HG02623 (cell line): ENCODE results near the gene SCTR.
A peak's percentile ranks its signal among the peaks of the same experiment; 100 is the strongest.

Experiments
- ATAC-seq: cut with Tn5 transposase; IDR thresholded peaks from one replicate; pipeline ENCODE4 v1.9.1; 2021; ENCODE audit warnings: moderate library complexity; ENCODE audit not compliant: unreplicated experiment

The SCTR gene

DNA sequence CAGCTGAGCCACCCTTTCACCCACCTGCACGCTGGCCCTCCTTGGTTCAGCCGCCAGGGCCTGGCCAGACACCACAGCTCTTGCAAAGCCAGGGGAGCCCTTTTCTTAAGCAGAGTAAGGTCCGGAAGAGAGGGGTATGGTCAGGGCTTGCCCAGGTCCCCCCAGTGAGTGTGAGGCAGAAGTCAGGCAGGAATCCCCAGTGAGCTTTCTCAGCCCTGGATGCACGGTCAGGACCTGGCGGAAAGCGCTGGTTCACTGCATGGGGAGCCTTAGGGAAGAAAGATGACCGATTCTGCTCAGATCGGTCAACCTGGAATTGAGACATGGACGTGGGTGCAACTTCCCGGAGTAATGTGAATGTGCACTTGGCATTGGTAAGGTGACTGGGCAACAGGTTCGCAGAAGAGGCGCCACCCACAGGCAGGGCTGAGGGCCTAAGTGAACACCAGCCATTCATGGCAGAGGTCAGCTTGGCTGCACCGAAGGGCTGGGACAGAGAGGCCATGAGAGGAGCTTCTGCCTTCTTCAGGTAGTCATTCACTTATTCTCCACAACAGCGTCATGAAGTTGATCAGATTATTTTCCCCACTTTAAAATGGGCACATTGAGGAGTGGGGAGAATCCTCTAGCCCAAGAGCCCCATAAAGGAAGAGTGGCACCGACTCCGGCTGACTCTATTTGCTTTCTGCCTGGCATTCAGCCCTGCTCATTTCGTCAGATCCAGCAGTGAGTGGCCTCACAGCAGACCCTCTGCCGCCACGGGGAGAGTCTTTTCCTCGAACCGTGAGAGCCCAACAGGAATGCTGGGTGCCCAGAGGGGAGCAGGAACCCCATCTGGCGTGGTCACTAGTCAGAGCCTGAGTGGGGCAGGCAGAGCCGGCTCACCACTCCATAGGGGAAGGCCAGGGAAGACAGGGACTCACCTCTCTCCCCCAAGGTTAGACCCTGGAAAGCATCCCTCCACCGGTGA, 35.8 kb downstream of the SCTR start:
- ATAC-seq: no peak

DNA sequence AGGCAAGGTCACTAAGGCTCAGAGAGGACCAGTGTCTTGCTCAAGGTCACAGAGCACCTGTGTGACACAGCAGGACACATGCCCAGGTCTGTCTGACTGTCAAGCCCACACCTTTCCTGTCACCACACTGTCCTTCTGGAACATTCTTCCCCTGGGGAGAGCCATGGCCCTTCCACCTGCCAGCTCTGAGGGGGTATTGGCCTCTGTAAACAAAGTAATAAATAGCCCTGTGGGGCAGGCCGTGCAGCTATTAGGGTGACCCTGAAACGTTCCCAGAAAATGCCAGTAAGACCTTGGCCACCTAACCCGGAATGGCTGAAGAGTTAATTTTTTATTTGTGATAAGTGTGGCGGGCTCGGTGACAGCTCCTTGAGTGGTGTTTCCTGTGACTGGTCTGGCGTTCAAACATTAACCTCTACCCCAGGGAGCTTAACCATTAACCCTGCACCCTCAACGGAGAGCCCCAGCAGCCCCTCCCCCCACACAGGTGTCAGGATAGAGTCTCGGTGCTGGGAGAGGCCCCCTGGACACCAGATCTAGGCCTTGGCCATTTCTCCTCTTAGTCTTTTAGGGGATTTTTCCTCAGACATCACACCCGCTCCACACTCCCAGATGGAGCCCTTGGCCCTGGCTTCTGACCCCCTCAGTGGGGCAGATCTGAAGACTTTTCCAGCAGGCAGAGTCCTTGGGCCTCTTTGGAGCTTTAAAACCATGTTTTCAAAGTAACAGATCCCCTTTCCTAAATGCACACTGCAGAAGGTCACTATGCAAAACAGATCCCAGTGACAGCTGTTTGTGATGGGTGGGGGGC, 36.6 kb downstream of the SCTR start:
- peak; percentile 81 for ATAC-seq

DNA sequence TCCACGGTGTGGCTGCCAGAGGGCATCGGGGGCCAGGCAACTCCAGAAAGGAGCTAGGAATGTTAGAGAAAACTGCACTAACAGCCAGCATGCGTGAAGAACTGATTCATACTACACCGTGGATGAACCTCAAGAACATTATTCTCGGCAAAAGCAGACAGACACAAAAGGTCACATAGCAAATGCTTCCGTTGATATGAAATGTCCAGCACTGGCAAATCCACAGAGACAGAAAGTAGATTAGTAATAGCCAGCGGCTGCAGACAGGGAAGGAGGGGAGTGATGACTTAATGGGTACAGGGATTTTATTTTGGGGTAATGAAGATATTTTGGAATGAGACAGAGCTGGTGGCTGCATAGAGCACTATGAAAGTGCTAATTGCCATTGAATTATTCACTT, 37.4 kb downstream of the SCTR start:
- no peak for ATAC-seq

DNA sequence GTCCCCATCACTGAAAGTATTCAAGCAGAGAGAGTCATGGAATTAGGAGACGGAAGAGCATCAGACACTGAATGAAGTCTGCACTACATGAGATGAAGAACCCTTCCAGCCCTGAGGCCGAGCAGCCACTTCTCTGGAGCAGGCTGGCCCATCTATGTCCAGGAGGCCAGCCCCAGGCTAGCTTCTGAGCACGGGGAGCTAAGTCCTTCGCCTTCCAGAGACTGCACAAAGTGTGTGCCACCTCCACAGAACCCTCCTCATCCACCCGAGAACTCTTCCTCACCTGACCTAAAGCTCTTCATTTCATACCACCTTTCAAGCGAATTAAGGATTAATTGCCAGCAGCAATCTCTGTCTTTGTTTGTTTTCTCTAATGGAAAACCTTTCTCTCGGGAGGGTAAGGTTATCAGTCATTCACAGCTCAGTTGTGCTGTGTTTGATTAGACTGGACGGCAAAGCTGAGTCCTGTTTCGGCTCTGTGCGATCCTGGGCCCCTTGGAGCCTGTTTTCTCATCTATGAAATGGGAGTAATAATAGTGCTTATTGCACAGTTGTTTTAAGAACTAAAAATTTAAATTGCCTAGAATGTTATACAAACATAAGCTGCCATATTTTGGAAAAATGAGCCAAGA, 38.0 kb downstream of the SCTR start:
- ATAC-seq: no peak

DNA sequence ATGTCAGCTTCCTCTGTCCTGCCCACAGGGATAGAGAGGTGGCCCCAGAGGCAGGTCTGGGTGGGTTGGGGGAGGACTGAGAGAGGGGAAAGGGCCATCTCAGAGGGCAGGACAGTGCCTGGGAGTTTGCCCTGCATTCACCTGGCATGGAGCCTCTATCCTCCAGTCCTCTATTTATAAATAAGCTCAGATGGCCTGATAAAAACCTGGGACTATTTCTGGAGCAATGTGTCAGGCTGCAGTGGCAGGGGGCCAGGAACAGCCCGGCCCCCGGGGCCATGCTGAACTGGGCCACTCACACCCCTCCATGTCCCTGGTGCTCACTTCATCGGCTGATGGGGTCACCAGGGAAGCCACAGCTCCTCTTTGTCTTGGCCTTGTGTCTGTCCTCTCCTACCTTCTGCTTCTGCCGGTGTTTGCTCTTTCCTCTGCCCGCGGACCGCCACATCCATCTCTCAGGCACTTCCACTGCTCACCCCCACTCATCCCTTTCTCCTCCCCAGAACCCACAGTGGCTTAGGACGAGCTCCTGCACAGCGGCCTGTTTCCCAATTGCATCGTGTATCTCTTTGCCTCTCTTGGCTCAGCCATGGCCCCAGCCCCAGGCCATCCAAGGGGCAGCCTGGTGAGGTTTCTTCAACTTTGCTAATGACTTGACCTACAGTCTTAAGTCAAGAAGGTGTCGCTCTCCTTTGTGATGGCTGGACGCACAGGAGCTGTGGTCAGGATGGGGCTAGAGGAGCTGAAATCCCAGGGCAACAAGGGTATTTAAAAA, 38.8 kb downstream of the SCTR start:
- no peak for ATAC-seq

DNA sequence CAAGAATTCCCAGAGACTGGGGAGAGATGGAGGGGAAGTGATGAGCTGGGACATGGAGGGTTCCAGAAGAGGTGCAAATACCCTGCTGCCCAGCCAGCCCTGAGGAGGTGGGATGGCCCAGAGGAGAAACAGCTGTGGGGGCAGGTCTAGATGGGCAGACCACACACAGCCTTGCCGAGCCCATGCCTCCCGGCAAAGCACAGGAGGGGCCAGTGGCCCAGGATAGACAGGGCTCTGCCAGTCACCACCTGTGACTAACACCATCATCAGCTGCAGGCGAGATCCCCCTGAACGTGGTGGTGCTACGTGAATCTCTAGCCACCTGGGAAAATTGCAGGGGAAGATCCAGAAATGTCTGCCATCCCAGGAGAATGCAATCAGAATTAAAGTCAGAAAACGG, 39.4 kb downstream of the SCTR start:
- ATAC-seq: no peak

DNA sequence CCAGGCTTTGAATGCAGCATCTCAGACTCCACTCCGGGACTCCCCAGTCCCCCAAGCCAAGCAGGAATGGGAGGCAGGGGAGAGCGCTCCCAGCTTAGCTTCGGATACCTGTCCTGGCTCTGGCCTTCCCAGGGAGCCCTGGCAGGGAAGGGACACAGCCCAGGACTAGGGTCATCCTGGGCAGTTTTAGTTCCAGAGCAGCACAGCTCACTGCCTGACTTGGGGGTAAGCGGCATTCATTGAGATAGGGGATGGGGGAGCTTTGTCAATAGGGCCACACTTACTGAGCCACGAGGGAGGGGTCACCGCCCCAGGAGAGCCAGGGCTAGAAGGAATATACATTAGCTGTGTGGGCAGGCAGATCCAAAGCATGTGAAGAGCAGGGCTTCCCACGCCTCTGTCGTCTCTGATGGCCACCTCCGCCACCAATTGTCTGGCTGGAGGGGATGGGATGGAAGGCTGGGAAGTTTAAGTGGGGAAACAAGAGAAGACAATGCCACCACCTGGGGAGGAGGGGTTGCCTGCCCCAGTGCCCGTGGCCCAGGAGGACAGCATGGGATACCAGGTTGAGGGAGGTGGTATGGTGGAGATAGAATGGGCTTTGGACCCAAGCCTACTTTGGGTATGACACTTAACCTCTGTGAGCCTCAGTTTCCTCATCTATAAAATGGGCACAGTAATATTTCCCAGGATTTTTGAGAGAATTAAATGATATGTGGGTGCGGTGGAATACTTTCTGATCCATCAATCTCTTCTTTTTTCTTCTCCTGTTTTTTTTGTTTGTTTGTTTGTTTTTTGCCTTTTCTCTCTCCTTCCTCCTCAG, 40.2 kb downstream of the SCTR start:
- ATAC-seq: no peak

DNA sequence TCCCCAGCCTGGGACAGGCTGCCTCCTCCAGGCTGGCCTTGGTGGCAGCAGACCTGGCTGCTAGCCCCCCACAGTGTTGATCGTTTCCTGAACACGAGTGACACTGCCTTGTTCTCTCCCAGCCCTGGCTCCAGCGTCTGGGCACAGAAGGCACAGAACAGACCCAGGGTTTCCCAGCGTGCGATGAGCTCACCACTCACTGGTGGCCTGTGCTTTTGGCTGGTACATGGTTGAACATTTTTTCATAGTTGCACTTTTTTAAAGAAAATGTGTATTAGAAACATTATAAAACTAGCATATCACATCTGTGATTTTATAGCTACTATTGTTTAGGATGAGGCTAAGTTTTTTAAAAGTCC, 40.9 kb downstream of the SCTR start:
- no peak for ATAC-seq

DNA sequence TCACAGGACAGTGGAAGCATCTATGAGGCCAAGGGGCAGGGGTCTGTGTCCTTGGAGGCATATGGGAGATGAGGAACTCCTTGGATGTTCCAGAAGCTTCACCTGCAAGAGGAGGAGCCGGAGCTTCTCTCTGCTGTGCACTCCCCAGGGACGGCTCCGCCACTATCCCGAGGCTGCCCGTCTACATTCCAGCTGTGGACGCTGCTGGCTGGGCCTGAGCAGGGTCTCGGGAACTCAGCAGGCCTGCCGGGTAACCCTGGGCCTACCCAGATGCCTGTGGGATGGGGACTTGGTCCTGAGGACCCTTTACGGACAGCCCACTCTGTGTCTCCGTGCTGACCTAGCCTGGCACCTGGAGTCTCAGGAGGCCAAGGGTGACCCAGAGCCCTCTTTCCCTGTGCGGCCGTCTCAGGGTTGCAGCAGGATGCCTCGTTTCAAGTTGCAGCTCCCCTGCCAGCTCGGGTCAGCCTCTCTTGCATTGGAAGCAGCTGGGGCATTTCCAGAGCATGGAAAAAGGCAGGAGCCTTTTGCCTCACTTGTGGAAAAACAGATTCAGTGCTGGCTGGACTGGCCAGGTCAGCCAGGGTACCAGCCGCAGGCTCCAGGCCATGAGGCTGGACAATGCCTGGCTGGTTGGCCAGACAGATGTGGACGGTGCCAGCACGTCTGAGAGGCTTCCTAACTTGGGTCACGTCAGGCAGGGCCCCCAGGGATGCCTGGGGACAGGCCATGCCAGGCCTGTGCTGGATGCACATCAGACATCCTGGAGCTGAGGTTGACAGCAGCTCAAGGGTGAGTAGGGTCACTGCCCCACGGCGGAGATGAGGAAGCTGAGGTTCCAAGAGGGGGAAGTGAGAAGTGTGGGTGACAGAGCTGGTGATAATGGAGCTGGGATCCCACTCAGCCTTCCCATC, 41.5 kb downstream of the SCTR start:
- ATAC-seq: no peak

DNA sequence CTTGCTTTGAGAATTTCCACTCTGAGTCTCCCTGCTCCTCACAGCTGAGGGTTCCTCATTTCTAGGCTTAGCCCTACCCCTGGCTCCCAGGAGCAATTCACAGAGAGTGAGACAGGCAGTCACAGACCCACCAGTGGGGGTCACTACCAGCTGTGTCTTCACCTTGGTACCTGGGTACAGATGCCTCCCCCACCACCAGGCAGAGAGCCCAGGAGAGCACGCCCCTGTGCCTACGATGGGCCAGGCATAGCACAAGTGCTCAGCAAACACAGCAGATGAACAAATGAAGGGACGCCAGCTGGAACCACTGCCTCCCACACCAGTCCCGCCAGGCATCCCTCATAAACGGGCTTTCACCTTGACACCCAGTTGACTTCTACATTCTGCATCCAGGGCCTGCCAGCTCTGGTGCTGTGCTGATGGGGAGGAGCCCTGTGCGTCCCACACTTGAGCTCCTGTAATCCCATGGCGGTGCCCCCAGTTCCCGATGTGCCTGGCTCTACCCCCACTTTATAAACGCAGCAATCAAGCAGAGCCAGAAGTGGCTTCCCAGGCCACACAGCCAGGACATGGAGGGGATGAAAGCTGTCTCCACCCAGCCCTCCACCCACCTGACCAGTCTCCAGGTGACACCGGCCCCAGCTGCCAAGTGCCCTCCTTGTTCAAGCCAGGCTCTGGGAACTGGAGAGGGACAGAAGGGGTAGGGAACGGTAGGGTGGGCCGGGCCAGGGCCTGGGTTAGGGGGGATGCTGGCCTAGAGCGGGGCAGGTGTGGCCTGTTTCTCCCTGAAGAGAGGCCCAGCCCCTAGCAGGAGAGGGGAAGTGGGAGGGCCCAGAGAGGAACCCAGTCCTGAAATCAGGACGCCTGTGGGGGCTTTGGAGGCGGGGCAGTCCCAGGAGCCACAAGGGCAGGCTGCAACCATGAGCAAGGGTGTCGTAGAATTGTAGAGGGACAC, 42.5 kb downstream of the SCTR start:
- no peak for ATAC-seq

DNA sequence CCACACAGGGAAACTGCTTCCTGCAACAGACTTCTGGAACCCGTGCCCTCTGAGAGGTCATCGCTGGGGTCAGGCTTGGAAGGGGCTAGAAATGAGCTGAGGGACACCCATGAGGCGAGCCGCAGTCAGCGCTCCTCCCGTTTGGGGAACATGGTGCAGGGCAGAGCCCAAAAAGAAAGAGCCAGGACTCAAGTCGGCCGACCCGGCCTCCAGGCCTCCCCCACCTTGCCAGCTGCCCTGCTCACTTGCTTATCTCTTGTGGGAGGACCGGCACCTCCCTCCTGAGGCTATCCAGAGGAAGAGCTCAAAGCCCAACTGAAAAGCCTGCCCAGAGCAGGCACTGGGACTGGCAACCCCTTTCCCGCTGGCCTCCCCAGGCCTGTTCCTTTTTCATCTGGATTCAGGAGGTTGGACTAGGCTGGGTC, 43.6 kb downstream of the SCTR start:
- ATAC-seq: no peak

DNA sequence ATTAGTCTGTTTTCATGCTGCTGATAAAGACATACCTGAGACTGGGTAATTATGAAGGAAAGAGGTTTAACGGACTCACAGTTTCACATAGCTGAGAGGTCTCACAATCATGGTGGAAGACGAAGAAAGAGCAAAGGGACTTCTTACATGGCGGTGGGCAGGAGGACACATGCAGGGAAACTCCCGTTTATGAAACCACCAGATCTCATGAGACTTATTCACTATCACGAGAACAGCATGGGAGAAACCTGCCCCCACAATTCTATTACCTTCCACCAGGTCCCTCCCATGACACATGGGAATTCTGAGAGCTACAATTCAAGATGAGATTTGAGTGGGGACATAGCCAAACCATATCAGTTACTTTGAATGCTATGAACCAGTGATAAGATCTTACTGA, 44.1 kb downstream of the SCTR start:
- no peak for ATAC-seq

DNA sequence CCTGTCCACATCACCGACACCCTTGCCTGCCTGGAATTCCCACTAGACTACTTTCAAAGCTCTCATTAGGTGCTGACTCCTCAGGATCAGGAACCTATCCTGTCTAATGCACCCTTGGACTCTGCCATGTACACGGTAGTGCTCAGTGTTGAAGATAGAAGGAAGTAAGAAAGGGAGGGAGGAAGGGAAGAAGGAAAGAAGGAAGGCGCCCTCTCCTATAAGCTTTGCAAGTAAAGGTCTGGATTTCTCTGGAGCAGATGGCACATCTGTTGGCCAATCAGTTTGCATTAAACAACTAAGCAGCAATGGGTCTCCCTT, 45.3 kb downstream of the SCTR start:
- ATAC-seq: no peak

DNA sequence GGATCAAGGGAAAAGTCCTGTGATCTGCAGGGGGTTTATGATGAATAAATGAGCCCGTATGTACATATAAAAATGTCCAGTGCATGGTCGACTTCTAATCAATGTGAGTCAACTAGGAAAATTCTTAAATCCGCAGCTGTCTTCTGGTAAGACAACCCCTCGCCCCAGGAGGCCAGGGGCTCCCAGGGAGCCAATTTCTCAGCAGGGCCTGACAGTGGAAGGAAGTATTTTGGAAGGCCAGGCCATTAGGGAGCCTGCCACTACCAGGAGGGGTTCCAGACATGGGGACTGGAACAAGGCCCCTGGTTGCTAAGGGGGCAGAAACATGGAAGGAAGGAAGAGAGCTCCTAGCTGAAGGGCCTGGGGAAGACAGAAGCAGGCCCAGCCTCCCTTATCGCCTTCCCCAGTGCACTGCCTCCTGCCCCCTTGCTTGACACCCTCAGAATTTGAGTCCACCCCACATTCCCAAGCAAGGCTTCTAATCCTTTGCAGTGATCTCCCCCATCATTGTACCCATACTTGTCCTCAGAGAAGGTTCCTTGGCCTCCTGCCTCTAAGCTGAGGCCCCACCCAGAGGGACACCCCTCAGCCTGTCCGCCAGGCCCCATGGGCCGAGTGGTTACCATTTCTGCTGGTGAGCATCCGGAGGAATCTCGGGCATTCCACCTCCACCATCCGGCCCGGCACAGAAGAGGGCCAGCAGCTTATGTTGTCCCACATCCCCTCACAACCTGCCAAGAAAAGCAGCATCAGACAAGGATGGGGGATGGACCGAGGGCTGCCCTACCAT, 45.9 kb downstream of the SCTR start:
- ATAC-seq: no peak

DNA sequence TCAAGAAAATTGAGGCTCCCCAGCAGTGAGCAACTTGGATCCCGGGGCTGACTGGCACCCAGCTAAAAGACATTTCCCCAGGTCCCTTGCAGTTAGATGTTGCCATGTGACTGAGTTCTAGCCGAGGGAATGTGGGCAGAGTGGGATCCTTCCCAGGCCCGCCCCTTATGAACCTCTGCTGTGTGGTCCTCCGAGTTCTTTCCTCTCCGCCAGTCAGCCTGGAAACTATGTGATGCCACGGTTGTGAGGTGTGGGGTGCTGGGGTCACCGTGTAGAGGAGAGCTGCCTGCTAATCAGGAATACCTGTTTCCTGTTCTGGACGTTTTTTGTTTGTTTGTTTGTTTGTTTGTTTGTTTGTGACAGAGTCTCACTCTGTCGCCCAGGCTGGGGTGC, 47.2 kb downstream of the SCTR start:
- ATAC-seq: no peak

DNA sequence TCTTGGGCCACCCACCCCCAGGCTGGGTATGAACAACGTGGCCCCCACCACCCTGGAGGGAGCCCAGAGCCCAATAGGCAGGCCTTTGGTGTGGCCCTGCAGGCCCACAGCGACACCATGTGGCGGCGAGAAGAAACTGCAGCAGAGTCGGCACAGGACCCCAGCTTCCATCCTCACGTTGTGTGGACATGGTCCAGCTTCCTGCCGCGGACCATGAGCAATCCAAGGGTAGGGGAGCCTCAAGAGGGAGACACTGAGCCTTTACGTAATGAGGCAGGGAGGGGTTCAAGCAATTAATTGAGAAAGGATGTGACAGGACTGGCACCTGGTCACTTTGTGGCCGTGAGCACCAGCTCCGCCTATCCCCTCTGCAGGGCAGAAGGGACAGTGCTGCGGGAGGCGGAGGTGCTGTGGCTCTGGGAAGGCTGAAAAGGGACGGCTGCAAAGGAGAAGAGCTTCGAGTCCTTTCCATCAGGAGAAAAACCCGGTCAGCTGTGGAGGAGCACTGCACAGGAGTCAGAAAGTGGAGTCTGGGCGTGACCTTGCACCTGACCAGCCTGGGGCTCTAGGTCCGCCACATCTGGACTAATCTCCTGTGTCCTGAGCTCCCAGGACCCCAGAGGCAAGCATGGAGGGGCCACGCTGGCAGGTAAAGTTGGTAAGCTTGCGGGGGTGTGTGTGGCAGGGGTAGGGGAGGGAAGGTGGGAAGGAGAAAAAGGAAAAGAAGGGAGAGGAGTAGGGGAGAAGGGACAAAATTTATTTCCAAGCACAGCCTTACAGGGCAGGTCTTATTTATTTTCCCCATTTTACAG, 47.8 kb downstream of the SCTR start:
- peak; percentile 62 for ATAC-seq
